ENCODE results near the gene SLC28A1. TPM values are rescaled to one million over a fixed set of nuclear protein-coding genes. Genes with fewer than 3 reads are reported as not detected.

Gene SLC28A1
- total and polyA plus RNA-seq, 2 of the 4 experiments (the other 2 are of a cell fraction), result not detected

- Histone ChIP-seq H2BK15ac (ENCODE audit: low read depth, low read length) (no peak overlapping the region), H3K4me2 (ENCODE audit: low read depth, low read length) (no peak overlapping the region), H3K23ac (ENCODE audit: low read depth, low read length) (no peak overlapping the region; the same call in 1 of the 2 replicates), H3K79me1 (ENCODE audit: low read depth in 1 of 2, low read length in 2 of 2) (peaks cover 17 to 84% of the 10 kb centered on the region in 2 experiments), H3K9me3 (ENCODE audit: control insufficient read depth, insufficient read depth, low read length) (no peaks in the 10 kb centered on the region), H3K4ac (ENCODE audit: low read depth, low read length) (no peak overlapping the region), H3K4me1 (ENCODE audit: control insufficient read depth, insufficient read depth, low read length) (peaks cover 8% of the 10 kb centered on the region), H4K20me1 (ENCODE audit: insufficient read depth, low read length) (peaks cover 78% of the 10 kb centered on the region), H2BK120ac (ENCODE audit: low read depth, low read length) (no peak overlapping the region), H3K14ac (replicated peaks; ENCODE audit: low read depth, low read length) (no peak overlapping the region), H2AK5ac (ENCODE audit: low read depth, low read length) (no peak overlapping the region), H2BK5ac (ENCODE audit: low read depth, low read length, poor library complexity, severe bottlenecking) (no peak overlapping the region), H3K56ac (ENCODE audit: extremely low read depth, insufficient read depth, low read length) (no peak overlapping the region), H4K8ac (ENCODE audit: low read depth in 2 of 2, low read length in 2 of 2) (no peak overlapping the region), H3K36me3 (ENCODE audit: control insufficient read depth, insufficient read depth, low read length) (no peaks in the 10 kb centered on the region), H2AK9ac (replicated peaks; ENCODE audit: low read depth, low read length, poor library complexity) (no peak overlapping the region), H4K91ac (ENCODE audit: insufficient read depth, low read depth, low read length) (no peak overlapping the region), H2BK20ac (ENCODE audit: low read depth, low read length) (no peak overlapping the region), H3K27me3 (ENCODE audit: control insufficient read depth, insufficient read depth, low read length) (no peaks in the 10 kb centered on the region), H3K9ac (ENCODE audit: low read depth, low read length) (no peak overlapping the region), H3K27ac (ENCODE audit: insufficient read depth, low read length) (no peak overlapping the region), H3K4me3 (ENCODE audit: insufficient read depth, low read depth, low read length) (no peak overlapping the region), H4K5ac (ENCODE audit: low read depth, low read length) (no peak overlapping the region), H3K18ac (ENCODE audit: low read depth, low read length) (no peak overlapping the region), H2AFZ (replicated peaks; ENCODE audit: low read length, poor library complexity) (no peak overlapping the region), H3K9me1 (ENCODE audit: insufficient read depth, low read length) (peaks cover 9% of the 10 kb centered on the region)
- ChIA-PET CTCF (no interaction called here), POLR2A (ENCODE audit: unreplicated experiment) (no interaction called here)
- no peak for DNase-seq
- intact Hi-C loops (cut with micrococcal nuclease) (no loop called here), dilution Hi-C loops (cut with HindIII; ENCODE audit: low sequenced_read_pairs, unreplicated experiment) (no loop called here), in situ Hi-C loops (cut with MboI; ENCODE audit: low sequenced_read_pairs) (no loop called here)
- no peak for TF ChIP-seq FOS (IDR thresholded peaks at IDR 0.05; ENCODE audit: low read depth, low read length)
- no peak for TF ChIP-seq ELK1 (IDR thresholded peaks at IDR 0.05; ENCODE audit: borderline replicate concordance, low read depth, low read length)
- no peak for TF ChIP-seq MAZ (IDR thresholded peaks at IDR 0.05; ENCODE audit: borderline replicate concordance, low read depth, low read length)
- TF ChIP-seq POLR2A (IDR thresholded peaks at IDR 0.05; ENCODE audit: low read depth, low read length), result no peak
- no peak for TF ChIP-seq MXI1 (IDR thresholded peaks at IDR 0.05; ENCODE audit: borderline replicate concordance, low read depth, low read length)
- TF ChIP-seq CHD1 (IDR thresholded peaks at IDR 0.05; ENCODE audit: low read depth, low read length), result no peak
- no peak for TF ChIP-seq RFX5 (IDR thresholded peaks at IDR 0.05; ENCODE audit: low read depth, low read length)
- TF ChIP-seq NFE2L2 (IDR thresholded peaks at IDR 0.05; ENCODE audit: low read depth, low read length), result no peak
- no TSS peak for BruUV-seq (replicated peaks)
- no peak for ATAC-seq (ENCODE audit: low read depth)
- WGBS, 2 experiments (ENCODE audit: extremely low coverage in 2 of 2, insufficient read length in 1 of 2), result no CpG with 5 or more reads among the region's 2 CpGs
These were observed 104.6 kb downstream of the SLC28A1 start for GRCh38 chr15:84988909-84989644.
